Adrenal gland (tissue), 12 donors: ENCODE data around the gene SBF2. TPM values are rescaled to one million over a fixed set of nuclear protein-coding genes. Genes with fewer than 3 reads are reported as not detected.
"Not testable (repeated sequence)": the region's sequence is repeated elsewhere in the genome, so short reads cannot be mapped to it uniquely, and the experiment has no call there.

Experiments
- DNase-seq, 7 donors: peaks; one replicate each; pipeline ENCODE4 v3.0.0-alpha.2; 2019 to 2020
- H3K27ac ChIP-seq, 5 donors: fragments of 200-600 bp; sonication (generic) in 4 of 5; 1 replicate in 3 of 5; 2 replicates in 2 of 5; pipeline versions ENCODE4 v1.5.1 to v1.8.0; 2016 to 2020; ENCODE audit warnings: mild to moderate bottlenecking in 1 of 5
- H3K27me3 ChIP-seq: fragments of 200-600 bp; 2 replicates; pipeline ENCODE4 v1.8.0; 2021
- H3K36me3 ChIP-seq, 2 donors: fragments of 200-600 bp; replicated peaks in 1 of 2; 1 replicate in 1 of 2; 2 replicates in 1 of 2; pipeline versions ENCODE4 v1.5.1 to v1.8.0; 2018 to 2022
- H3K4me1 ChIP-seq, 2 donors: fragments of 200-600 bp; replicated peaks in 1 of 2; 1 replicate in 1 of 2; 2 replicates in 1 of 2; pipeline versions ENCODE4 v1.5.1 to v1.8.0; 2018 to 2021
- H3K4me3 ChIP-seq, 4 donors: fragments of 200-600 bp; sonication (generic) in 3 of 4; one replicate each; pipeline ENCODE4 v1.5.1; 2016 to 2018
- H3K9me3 ChIP-seq, 3 donors: fragments of 200-600 bp; sonication (generic) in 1 of 3; replicated peaks in 1 of 3; 1 replicate in 2 of 3; 2 replicates in 1 of 3; pipeline versions ENCODE4 v1.5.1 to v1.8.0; 2016 to 2021
- POLR2A ChIP-seq, 2 donors: fragments of 450-650 bp; IDR thresholded peaks; one replicate each; pipeline ENCODE4 v1.6.1; 2017; ENCODE audit warnings: antibody characterized with exemption in 2 of 2, mild to moderate bottlenecking in 2 of 2, moderate library complexity in 1 of 2
- WGBS, 4 donors: extraction: QIAGEN DNeasy Blood & Tissue Kit in 2 of 4; methylation state at CpG; one replicate each; pipeline versions ENCODE4 v1.1.5 to v1.1.7; 2013 to 2017; 5-methylcytosine and 5-hydroxymethylcytosine counted together
- intact Hi-C, 2 donors: fragments of 100-400 bp; cut with DNase I; formaldehyde crosslinking; loops; one replicate each; pipeline versions ENCODE4 v1.14.1 to v1.15.0; 2022 to 2023
- polyA plus RNA-seq, 3 donors: library from polyadenylated mRNA; stranded (reverse); fragments of 200-250 nt in 2 of 3; fragments of 350-450 nt in 1 of 3; fragmentation: Illumina TruSeq in 1 of 3; extraction: RNeasy Lipid Tissue Mini Kit (QIAGEN cat#74804) in 1 of 3; gene quantifications; one replicate each; pipeline ENCODE4 v1.2.3, GENCODE V29; 2013 to 2014
- total RNA-seq, 9 donors: library from RNA; depleted of rRNA in 4 of 9; stranded (reverse); fragments of >200 nt in 4 of 9; fragments of 120-200 nt in 1 of 9; fragmentation: NEBNext Ultra II Directional in 1 of 9; extraction: Animal tissue kit (Norgen Biotek cat#: 25700) in 1 of 9; gene quantifications; one replicate each; pipeline versions ENCODE4 v1.1.0 to v1.2.4, GENCODE V29; 2013 to 2023
- TF ChIP-seq, protein P1 (sequence below), 6 experiments: fragments of 450-650 bp in 4 of 6; fragments of 200-600 bp in 2 of 6; sonication (generic) in 1 of 6; IDR thresholded peaks; 1 replicate in 5 of 6; 2 replicates in 1 of 6; pipeline versions ENCODE4 v1.5.1 to v1.8.0; 2016 to 2021; ENCODE audit warnings: antibody characterized with exemption in 6 of 6, mild to moderate bottlenecking in 2 of 6, moderate library complexity in 1 of 6
- donor health status: healthy with polysubstance abuse.
- donor health status: Bipolar disorder and iron deficiency.
- donor health status: DM: yes; HTN: yes; CAD: no.
- donor health status: DM: no; HTN: no; CAD: no.
- donor health status: DM: no; HTN: no; CAD: no.
- donor health status: DM: yes; HTN: yes; CAD: no.

Gene SBF2
- total and polyA plus RNA-seq, 12 donors: 12.5 to 66.7 (median 38.0) TPM

DNA sequence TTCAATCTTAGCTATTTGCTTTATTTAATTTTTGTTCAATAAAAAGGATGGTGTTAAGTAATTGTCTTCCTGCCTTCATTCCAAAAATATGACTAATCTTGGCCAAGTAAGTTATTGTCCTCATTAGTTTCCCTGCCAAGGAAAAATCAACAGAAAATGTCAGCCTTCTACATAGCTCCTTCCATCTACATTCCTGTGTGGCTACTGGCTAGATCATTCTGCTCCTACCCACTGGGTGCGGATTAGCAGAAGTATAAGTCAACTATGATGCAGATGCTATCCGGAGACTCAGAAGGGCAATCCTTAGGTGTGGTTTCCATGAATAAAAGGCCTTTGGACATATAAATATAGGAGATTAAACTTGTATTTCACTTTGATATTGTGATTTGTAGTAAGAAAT lies 154.4 kb downstream of the SBF2 start:
- Histone ChIP-seq H3K36me3 (no peaks in the 10 kb centered on the region), H3K27ac (no peak overlapping the region), H3K4me1 (peaks cover 6 to 13% of the 10 kb centered on the region in 2 donors), H3K4me3 (no peak overlapping the region), H3K9me3 (no peaks in the 10 kb centered on the region), H3K27me3 (no peaks in the 10 kb centered on the region)
- intact Hi-C loops: no loop called here
- DNase-seq: peak in 1 of 7 donors; percentile 3
- no peak for TF ChIP-seq POLR2A (IDR thresholded peaks at IDR 0.05)
- TF ChIP-seq, protein P1, sequence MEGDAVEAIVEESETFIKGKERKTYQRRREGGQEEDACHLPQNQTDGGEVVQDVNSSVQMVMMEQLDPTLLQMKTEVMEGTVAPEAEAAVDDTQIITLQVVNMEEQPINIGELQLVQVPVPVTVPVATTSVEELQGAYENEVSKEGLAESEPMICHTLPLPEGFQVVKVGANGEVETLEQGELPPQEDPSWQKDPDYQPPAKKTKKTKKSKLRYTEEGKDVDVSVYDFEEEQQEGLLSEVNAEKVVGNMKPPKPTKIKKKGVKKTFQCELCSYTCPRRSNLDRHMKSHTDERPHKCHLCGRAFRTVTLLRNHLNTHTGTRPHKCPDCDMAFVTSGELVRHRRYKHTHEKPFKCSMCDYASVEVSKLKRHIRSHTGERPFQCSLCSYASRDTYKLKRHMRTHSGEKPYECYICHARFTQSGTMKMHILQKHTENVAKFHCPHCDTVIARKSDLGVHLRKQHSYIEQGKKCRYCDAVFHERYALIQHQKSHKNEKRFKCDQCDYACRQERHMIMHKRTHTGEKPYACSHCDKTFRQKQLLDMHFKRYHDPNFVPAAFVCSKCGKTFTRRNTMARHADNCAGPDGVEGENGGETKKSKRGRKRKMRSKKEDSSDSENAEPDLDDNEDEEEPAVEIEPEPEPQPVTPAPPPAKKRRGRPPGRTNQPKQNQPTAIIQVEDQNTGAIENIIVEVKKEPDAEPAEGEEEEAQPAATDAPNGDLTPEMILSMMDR (IDR thresholded peaks at IDR 0.05): no peak
- 40 to 74% (median 69%) methylated on average over 2 of the region's 2 CpGs for WGBS, 4 donors

DNA sequence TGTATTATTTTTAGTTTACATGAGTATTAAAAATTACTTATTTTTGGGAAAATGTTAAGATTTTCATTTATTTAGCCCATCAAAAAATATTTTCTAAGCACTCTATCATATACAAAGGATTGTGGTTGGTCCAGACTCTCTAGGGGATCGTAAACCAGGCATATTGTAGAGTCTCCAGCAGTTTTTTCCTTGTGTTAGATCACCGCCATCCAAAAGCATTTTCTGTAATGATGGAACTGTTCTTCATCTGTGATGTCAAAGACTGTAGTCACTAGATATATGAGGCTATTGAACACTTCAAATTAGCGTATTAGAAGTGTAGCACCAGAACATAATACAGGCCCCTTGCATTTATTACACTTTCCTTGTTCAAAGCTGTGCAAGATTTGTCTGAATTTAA lies 154.9 kb downstream of the SBF2 start:
- H3K27ac ChIP-seq: no peak overlapping the region
- TF ChIP-seq POLR2A (IDR thresholded peaks at IDR 0.05): no peak
- TF ChIP-seq, protein P1 (IDR thresholded peaks at IDR 0.05): no peak
- intact Hi-C loops: no loop called here
- H3K9me3 ChIP-seq: no peaks in the 10 kb centered on the region
- DNase-seq: no peak
- no peaks in the 10 kb centered on the region for H3K36me3 ChIP-seq
- 97 to 100% (median 97%) methylated on average over 3 of the region's 3 CpGs for WGBS, 4 donors
- no peaks in the 10 kb centered on the region for H3K27me3 ChIP-seq
- no peak overlapping the region for H3K4me3 ChIP-seq
- H3K4me1 ChIP-seq: peaks cover 6 to 13% of the 10 kb centered on the region in 2 donors

DNA sequence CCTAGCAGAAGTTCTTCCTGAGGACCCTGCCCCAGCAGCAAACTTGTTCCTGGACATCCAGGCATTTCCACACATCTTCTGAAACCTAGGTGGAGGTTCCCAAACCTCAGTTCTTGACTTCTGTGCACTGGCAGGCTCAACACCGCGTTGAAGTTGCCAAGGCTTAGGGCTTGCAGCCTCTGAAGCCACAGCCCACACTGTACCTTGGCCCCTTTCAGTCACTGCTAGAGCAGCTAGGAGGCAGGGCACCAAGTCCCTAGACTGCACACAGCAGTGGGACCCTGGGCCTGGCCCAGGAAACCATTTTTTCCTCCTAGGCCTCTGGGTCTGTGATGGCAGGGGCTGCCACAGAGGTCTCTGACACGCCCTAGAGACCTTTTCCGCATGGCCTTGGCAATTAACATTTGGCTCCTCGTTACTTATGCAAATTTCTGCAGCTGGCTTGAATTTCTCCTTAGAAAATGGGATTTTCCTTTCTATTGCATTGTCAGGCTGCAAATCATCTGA lies 159.0 kb downstream of the SBF2 start:
- intact Hi-C loops: no loop called here
- Histone ChIP-seq H3K9me3 (no peaks in the 10 kb centered on the region), H3K4me1 (peaks cover 3 to 11% of the 10 kb centered on the region in 2 donors), H3K4me3 (no peak overlapping the region), H3K27me3 (no peaks in the 10 kb centered on the region), H3K27ac (no peak overlapping the region), H3K36me3 (no peaks in the 10 kb centered on the region)
- DNase-seq: no peak
- 95 to 99% (median 99%) methylated on average over 3 to 5 of the region's 5 CpGs for whole genome bisulfite sequencing, 4 donors
- TF ChIP-seq, protein P1 (IDR thresholded peaks at IDR 0.05): no peak
- no peak for TF ChIP-seq POLR2A (IDR thresholded peaks at IDR 0.05)

DNA sequence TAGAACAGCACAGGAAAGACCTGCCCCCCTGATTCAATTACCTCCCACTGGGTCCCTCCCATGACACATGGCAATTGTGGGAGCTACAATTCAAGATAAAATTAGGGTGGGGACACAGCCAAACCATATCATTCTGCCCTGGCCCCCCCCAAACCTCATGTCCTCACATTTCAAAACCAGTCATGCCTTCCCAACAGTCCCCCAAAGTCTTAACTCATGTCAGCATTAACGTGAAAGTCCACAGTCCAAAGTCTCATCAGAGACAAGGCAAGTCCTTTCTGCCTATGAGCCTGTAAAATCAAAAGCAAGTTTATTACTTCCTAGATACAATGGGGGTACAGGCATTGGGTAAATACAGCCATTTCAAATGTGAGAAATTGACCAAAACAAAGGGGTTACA lies 159.8 kb downstream of the SBF2 start:
- H3K27me3 ChIP-seq, DNase-seq, H3K4me3 ChIP-seq, H3K27ac ChIP-seq, H3K36me3 ChIP-seq, intact Hi-C loops, H3K9me3 ChIP-seq, H3K4me1 ChIP-seq: not testable (repeated sequence)
- 86 to 100% (median 90%) methylated on average over 1 of the region's 1 CpG for WGBS, 4 donors

DNA sequence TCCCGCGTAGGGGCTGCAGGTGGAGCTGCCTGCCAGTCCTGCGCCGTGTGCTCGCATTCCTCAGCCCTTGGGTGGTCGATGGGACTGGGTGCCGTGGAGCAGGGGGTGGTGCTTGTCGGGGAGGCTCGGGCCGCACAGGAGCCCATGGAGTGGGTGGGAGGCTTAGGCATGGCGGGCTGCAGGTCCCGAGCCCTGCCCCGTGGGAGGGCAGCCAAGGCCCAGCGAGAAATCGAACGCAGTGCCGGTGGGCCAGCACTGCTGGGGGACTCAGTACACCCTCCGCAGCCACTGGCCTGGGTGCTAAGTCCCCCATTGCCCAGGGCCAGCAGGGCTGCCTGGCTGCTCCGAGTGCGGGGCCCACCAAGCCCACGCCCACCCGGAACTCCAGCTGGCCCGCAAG lies 160.8 kb downstream of the SBF2 start:
- WGBS, 4 donors: 94 to 100% (median 98%) methylated on average over 2 to 23 of the region's 23 CpGs; no CpG with 5 or more reads in 1 of the 4 donors
- H3K9me3 ChIP-seq, H3K4me1 ChIP-seq, H3K27me3 ChIP-seq, intact Hi-C loops, DNase-seq, H3K27ac ChIP-seq, H3K4me3 ChIP-seq, H3K36me3 ChIP-seq: not testable (repeated sequence)
